Large intestine (tissue), 3 donors: ENCODE measurements around the gene FLRT1. TPM values are rescaled to one million over a fixed set of nuclear protein-coding genes. Genes with fewer than 3 reads are reported as not detected.

Source experiments
- DNase-seq, 2 donors: peaks; one replicate each; pipeline versions ENCODE4 v3.0.0 to v3.0.0-alpha.2; 2013
- H3K27ac ChIP-seq: one replicate; pipeline ENCODE4 v1.5.1; 2013; ENCODE audit warnings: low read length
- H3K27me3 ChIP-seq: 2 replicates; pipeline ENCODE4 v1.6.1; 2013; ENCODE audit warnings: low read length; ENCODE audit not compliant: control insufficient read depth, insufficient read depth
- H3K36me3 ChIP-seq: 2 replicates; pipeline ENCODE4 v1.6.1; 2013; ENCODE audit warnings: low read length; ENCODE audit not compliant: control insufficient read depth, insufficient read depth
- H3K4me1 ChIP-seq: one replicate; pipeline ENCODE4 v1.6.1; 2013; ENCODE audit warnings: low read length; ENCODE audit not compliant: control insufficient read depth, insufficient read depth
- H3K4me3 ChIP-seq: one replicate; pipeline ENCODE4 v1.5.1; 2013; ENCODE audit warnings: low read length
- H3K9me3 ChIP-seq: one replicate; pipeline ENCODE4 v1.6.1; 2013; ENCODE audit warnings: mild to moderate bottlenecking, low read depth, low read length, moderate library complexity; ENCODE audit not compliant: control insufficient read depth
- WGBS: methylation state at CpG from one replicate; pipeline ENCODE4 v1.1.5; 2013; ENCODE audit warnings: low lambda C conversion rate; ENCODE audit not compliant: insufficient coverage; 5-methylcytosine and 5-hydroxymethylcytosine counted together
- polyA plus RNA-seq: library from polyadenylated mRNA; unstranded; fragments of 120-200 nt; gene quantifications from one replicate; pipeline ENCODE4 v1.2.1, GENCODE V29; 2013

The FLRT1 gene
- polyA plus RNA-seq, 1 donor: 1.9 TPM

DNA sequence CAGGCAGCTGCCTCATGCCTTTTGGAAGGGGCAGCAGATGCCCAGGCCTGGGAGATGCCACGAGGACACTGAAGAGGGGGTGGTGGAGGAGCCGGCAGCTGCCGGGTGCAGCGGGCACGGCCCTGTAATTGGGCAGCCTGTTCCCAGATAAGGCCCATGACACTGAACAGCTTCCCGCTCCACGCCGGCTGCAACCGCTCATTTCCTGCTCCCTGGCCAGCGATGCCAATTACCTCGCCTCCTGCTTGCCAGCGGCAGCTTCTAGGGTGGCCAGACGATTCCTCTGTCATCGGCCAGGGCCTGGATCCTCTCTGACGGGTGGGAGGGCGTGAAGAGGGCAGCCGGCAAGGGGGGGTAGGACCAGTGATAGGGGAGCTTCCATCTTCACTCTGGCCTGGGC is 22.8 kb downstream of the FLRT1 start:
- Histone ChIP-seq H3K36me3 (no peaks in the 10 kb centered on the region), H3K4me3 (no peak overlapping the region), H3K27me3 (peaks cover 24% of the 10 kb centered on the region), H3K4me1 (peaks cover 11% of the 10 kb centered on the region), H3K9me3 (no peaks in the 10 kb centered on the region), H3K27ac (no peak overlapping the region)
- DNase-seq: peak in 1 of 2 donors; percentile 32
- no CpG with 5 or more reads among the region's 17 CpGs for WGBS

DNA sequence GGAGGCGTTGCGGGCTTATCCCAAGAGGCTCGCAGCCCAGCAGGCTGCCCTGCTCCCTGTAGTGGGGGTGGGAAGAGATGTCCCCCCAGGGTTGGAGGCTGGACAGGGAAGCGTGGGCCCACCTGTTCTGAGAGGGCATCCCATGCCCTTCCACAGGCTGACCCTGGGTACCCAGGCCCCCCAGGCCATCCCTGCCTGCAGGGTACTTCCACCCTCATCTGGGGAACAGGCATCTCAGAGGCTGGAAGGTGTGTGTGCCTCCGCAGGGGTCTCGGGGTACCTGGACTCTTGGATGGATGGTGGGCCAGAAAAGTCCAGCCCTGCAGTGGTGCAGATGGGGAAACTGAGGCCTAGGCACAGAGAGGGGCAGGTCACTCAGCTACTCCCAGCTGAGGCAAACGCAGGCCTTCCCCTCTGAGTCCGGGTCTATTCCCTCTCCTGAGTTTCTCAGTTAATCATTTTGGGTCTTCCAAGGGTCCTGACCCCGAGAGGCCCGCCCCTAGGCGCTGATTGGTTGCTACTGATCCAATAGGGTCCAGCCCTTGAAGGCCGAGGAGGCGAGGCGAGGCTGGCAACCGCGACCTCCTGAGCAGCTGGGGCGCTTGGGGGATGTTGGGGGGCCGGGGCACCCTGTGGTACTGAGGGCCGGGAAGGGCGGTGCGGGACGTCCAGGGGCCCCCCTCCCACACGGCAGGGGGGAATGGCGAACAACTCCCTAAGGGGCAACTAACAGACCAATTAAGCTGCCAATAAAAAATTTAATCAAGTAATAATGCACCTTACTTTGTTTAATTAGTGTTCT is 23.8 kb downstream of the FLRT1 start:
- H3K36me3 ChIP-seq: no peaks in the 10 kb centered on the region
- no peak overlapping the region for H3K4me3 ChIP-seq
- DNase-seq: no peak
- peaks cover 10% of the 10 kb centered on the region for H3K4me1 ChIP-seq
- H3K27me3 ChIP-seq: peaks cover 24% of the 10 kb centered on the region
- H3K9me3 ChIP-seq: no peaks in the 10 kb centered on the region
- H3K27ac ChIP-seq: no peak overlapping the region
- WGBS: no CpG with 5 or more reads among the region's 24 CpGs

DNA sequence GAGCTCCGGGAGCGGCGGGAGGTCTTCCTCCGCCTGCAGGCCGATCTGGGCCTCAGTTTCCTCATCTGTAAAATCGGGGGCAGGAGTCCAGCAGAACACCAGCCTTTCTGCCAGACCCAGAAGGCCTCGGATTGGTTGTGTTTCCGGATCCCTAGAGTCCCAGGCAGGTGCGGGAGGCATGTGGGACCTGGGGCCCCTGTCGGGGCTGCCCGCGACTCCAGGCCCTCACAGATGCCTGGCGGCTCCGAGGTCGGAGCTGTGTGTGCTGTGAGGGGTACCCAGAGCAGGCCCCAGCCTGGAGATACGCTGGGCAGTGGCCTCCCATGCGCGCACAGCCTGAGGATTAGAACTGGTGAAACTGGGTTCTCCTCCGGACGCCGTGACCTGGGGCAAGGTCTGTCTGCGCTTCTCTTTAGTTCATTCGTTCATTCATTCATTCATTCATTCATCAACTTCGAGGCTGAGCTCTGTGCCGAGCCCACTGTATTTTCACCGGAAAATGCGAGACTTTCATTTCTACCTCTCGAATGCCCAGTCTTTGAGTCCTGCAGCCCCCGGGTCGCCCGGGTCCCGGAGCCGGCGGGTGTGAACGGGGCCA is 24.6 kb downstream of the FLRT1 start:
- DNase-seq: no peak
- peak overlapping the region; percentile 24 for H3K4me3 ChIP-seq
- H3K4me1 ChIP-seq: peaks cover 10% of the 10 kb centered on the region
- no peaks in the 10 kb centered on the region for H3K36me3 ChIP-seq
- no peaks in the 10 kb centered on the region for H3K9me3 ChIP-seq
- H3K27me3 ChIP-seq: peaks cover 24% of the 10 kb centered on the region
- H3K27ac ChIP-seq: no peak overlapping the region
- 0% methylated on average over 1 of the region's 35 CpGs for WGBS

DNA sequence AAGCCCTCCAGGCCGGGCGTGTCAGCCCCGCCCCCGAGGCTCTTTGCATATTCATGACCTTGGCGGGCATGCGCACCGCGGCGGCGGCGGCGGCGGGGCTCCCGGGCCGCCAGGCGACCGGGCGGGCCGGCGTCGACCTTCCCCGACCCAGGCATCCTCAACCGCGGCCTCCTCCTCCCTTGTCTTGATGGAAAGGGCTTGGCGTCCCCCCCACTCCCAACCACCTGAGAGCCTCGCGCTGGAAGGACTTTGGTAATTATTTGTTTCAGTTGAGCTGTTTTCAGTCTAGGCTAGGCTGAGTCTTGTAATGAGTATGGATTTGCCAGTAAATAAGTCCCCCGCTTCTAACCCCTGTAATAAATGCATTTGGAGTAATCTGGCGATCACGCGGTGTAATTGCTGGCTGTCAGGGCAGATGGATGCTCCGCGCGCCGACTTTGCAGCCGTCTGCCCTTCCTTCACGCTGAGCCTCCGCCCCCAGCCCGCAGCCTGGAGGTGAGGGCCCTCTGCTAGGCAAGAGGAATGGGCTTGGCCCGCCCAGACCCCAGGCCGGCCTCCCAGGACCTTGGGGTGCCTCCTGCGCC is 25.2 kb downstream of the FLRT1 start:
- peaks cover 10% of the 10 kb centered on the region for H3K4me1 ChIP-seq
- DNase-seq: peak in 1 of 2 donors; percentile 48
- peak overlapping the region; percentile 24 for H3K4me3 ChIP-seq
- no CpG with 5 or more reads among the region's 42 CpGs for WGBS
- no peaks in the 10 kb centered on the region for H3K36me3 ChIP-seq
- H3K27me3 ChIP-seq: peaks cover 24% of the 10 kb centered on the region
- no peaks in the 10 kb centered on the region for H3K9me3 ChIP-seq
- no peak overlapping the region for H3K27ac ChIP-seq

DNA sequence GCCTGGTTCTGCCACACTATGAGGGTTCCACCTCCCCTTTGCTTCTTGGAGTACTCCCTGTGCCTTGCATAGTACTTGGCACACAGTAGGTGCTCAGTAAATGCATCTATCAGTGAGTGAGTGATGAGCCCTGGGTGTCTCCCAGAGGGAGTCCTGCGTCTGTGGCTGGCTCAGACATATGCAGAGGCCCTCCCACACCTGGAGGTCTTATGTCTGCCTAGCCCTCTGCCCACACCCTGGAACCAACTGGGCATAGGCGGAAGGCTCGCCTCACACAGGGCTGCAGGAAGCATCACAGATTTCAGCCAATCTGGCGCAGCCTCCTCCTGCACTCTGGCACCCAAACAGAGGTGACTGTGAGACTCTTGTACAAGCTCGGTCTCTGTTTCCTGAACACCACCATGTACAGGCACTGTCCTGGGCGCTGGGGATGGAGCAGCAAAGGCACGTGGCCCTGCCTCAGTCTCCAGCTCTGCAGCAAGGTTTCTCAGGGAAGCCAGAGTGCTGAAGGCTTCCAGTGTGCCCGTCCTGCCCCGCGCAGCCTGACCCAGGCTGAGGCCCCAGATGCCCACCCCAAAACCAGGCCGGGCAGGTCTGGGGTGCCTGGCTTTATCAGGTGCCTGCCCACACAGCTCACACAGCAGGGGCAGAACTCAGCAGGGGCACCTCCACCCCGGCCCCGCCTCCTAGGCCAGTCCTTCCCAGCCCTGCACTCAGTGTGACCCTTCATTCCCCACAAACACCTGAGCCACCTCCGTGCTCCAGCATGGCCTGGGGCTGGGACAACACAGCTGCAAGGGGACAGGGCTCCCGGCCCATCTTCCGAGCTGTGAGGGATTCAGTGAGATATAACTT is 26.7 kb downstream of the FLRT1 start:
- Histone ChIP-seq H3K4me1 (peaks cover 10% of the 10 kb centered on the region), H3K36me3 (no peaks in the 10 kb centered on the region), H3K4me3 (no peak overlapping the region), H3K9me3 (no peaks in the 10 kb centered on the region), H3K27me3 (peaks cover 25% of the 10 kb centered on the region), H3K27ac (no peak overlapping the region)
- no CpG with 5 or more reads among the region's 16 CpGs for WGBS
- DNase-seq: no peak

DNA sequence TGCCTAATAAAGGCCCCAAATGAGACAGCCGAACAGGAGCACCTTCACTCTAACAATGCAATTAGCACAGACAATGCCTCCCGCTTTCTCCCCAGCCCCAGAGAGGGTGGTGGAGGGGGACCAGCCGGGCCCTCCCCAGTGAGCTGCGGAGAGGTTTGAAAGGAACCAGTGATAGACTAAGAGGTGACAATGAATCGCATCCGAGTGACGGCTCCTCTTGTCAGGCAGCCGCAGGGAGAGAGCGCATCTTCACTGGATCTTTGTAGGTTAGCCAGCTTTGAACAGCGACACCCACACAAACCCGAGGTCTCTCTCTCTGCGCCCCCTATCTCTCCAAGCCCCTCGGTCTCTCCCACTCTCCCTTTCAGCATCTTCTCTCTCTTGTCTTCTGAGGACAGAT is 28.0 kb downstream of the FLRT1 start:
- Histone ChIP-seq H3K4me3 (no peak overlapping the region), H3K4me1 (peaks cover 10% of the 10 kb centered on the region), H3K36me3 (no peaks in the 10 kb centered on the region), H3K27ac (no peak overlapping the region), H3K27me3 (peaks cover 27% of the 10 kb centered on the region), H3K9me3 (no peaks in the 10 kb centered on the region)
- WGBS: no CpG with 5 or more reads among the region's 13 CpGs
- DNase-seq: no peak

DNA sequence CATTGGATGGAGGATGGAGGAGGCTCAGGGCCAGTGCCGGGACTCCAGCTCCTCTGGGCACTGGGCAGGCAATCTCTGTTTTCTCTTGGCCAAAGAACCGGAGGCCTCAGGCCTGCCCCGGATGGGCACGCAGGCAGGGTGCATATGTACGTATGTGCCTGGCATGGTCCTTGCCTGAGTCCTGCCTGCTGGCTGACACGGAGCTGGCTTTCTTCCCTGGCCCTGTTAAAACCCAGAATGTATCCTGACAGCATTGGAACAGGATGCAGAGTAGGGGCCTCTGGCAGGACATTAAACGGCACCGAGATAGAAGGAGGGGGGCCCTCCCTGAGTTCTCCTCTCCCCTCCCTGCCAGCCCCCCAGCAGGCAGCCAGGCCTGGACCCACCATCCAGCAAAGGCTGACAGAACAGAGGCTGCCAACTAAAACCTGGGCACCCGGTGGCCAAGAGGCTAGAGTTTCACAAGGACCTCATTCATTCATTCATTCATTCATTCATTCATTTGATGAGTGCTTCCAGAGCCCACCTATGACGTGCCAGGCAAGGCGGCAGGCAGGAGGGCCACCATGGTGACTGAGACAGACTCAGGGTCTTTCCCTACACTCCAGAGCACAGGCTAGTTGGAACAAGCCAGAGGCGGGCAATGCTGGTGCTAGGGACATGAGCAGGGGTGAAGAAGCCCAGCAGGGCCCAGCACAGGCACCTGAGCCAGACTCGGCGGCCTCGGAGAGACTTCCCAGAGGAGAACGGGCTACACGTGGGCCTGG is 28.8 kb downstream of the FLRT1 start:
- Histone ChIP-seq H3K4me3 (no peak overlapping the region), H3K4me1 (peaks cover 16% of the 10 kb centered on the region), H3K27me3 (peaks cover 27% of the 10 kb centered on the region), H3K9me3 (no peaks in the 10 kb centered on the region), H3K36me3 (no peaks in the 10 kb centered on the region), H3K27ac (no peak overlapping the region)
- WGBS: no CpG with 5 or more reads among the region's 17 CpGs
- DNase-seq: no peak

DNA sequence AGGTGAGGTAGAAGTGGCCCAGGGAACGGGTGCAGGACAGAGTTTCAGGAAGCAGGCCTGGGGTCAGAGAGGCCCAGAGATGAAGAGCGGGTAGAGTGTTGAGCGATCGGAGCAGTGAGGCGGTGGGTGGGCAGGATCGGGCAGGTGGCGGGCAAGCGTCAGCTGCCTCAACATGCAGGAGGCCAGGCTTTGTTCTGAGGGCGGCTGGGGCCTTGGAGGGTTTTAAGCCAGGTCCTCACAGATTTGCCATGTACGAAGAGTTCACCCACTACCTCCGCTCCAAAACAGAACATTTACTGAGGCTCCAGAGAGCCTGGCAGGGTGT is 29.4 kb downstream of the FLRT1 start:
- Histone ChIP-seq H3K36me3 (no peaks in the 10 kb centered on the region), H3K9me3 (no peaks in the 10 kb centered on the region), H3K4me1 (peaks cover 21% of the 10 kb centered on the region), H3K27me3 (peaks cover 25% of the 10 kb centered on the region), H3K27ac (no peak overlapping the region), H3K4me3 (no peak overlapping the region)
- DNase-seq: no peak
- no CpG with 5 or more reads among the region's 11 CpGs for WGBS

DNA sequence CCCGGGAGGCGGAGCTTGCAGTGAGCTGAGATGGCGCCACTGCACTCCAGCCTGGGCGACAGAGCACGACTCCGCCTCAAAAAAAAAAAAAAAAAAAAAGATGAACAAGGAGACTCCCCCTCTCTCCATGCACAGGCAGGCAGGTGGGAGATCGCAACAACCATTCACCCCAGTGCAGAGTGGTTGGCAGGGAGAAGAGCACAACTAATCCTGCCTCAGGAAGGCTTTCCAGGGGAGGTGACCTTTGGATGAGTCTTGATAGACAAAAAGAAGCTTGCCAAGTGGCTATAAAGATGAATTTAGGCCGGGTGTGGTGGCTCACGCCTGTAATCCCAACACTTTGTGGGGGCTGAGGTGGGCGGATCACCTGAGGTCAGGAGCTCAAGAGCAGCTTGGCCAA is 30.0 kb downstream of the FLRT1 start:
- H3K4me3 ChIP-seq: no peak overlapping the region
- no peak for DNase-seq
- peaks cover 21% of the 10 kb centered on the region for H3K4me1 ChIP-seq
- WGBS: no CpG with 5 or more reads among the region's 10 CpGs
- H3K36me3 ChIP-seq: no peaks in the 10 kb centered on the region
- no peaks in the 10 kb centered on the region for H3K9me3 ChIP-seq
- H3K27ac ChIP-seq: no peak overlapping the region
- H3K27me3 ChIP-seq: peaks cover 19% of the 10 kb centered on the region
